Measurements from ENCODE around the gene ARHGAP30. TPM values are rescaled to one million over a fixed set of nuclear protein-coding genes. Genes with fewer than 3 reads are reported as not detected.

The ARHGAP30 gene
- total RNA-seq, 3 donors from 2014 or later: 3.8 to 9.0 (median 8.1) TPM

- no peaks in the 10 kb centered on the region for H3K9me3 ChIP-seq
- no peaks in the 10 kb centered on the region for H3K36me3 ChIP-seq (ENCODE audit: low read depth)
- DNase-seq (no peak), ATAC-seq (no peak)
- intact Hi-C loops (cut with DNase I, micrococcal nuclease): no loop called here
- H3K4me3 ChIP-seq: no peak overlapping the region
- TF ChIP-seq CTCF (IDR thresholded peaks at IDR 0.05): no peak
- H3K4me1 ChIP-seq (ENCODE audit: low read depth): peaks cover 17% of the 10 kb centered on the region
These were observed 60.0 kb downstream of the ARHGAP30 start for GRCh38 chr1:161009602-161010211.

- H3K4me1 ChIP-seq (ENCODE audit: low read depth): peaks cover 10% of the 10 kb centered on the region
- no peak for ATAC-seq
These were observed 60.7 kb downstream of the ARHGAP30 start for GRCh38 chr1:161008869-161009510.

GRCh38 chr1:161007369-161007768, 62.3 kb downstream of the ARHGAP30 start:
- ATAC-seq (no peak), DNase-seq (no peak)
- Histone ChIP-seq H3K36me3 (ENCODE audit: low read depth) (no peaks in the 10 kb centered on the region), H3K4me1 (ENCODE audit: low read depth) (no peaks in the 10 kb centered on the region), H3K4me3 (no peak overlapping the region), H3K9me3 (no peaks in the 10 kb centered on the region)
- intact Hi-C loops (cut with DNase I, micrococcal nuclease): no loop called here
- TF ChIP-seq CTCF (IDR thresholded peaks at IDR 0.05): no peak

More at GRCh38 chr1:161008869-161009510, 60.7 kb downstream of the ARHGAP30 start:
- intact Hi-C loops (cut with DNase I, micrococcal nuclease): no loop called here
- Histone ChIP-seq H3K9me3 (no peaks in the 10 kb centered on the region), H3K36me3 (ENCODE audit: low read depth) (no peaks in the 10 kb centered on the region), H3K4me3 (no peak overlapping the region)
- no peak for TF ChIP-seq CTCF (IDR thresholded peaks at IDR 0.05)
- DNase-seq: no peak

GRCh38 chr1:161006563-161006962, 63.1 kb downstream of the ARHGAP30 start:
- intact Hi-C loops (cut with DNase I, micrococcal nuclease): no loop called here
- DNase-seq: no peak
- no peaks in the 10 kb centered on the region for H3K9me3 ChIP-seq
- H3K4me1 ChIP-seq (ENCODE audit: low read depth): no peaks in the 10 kb centered on the region
- H3K36me3 ChIP-seq (ENCODE audit: low read depth): no peaks in the 10 kb centered on the region
- ATAC-seq: peak; percentile 40
- no peak overlapping the region for H3K4me3 ChIP-seq
- TF ChIP-seq CTCF (IDR thresholded peaks at IDR 0.05): no peak

GRCh38 chr1:161001525-161001924, 68.2 kb downstream of the ARHGAP30 start:
- intact Hi-C loops (cut with DNase I, micrococcal nuclease): no loop called here
- TF ChIP-seq CTCF (IDR thresholded peaks at IDR 0.05): no peak
- no peak for ATAC-seq

More at GRCh38 chr1:161001525-161001924, 68.2 kb downstream of the ARHGAP30 start:
- H3K4me3 ChIP-seq: no peak overlapping the region
- DNase-seq: no peak
- H3K9me3 ChIP-seq: no peaks in the 10 kb centered on the region
- no peaks in the 10 kb centered on the region for H3K36me3 ChIP-seq (ENCODE audit: low read depth)
- peaks cover 3% of the 10 kb centered on the region for H3K4me1 ChIP-seq (ENCODE audit: low read depth)
